Gastrocnemius medialis (tissue), 4 donors: Measurements from ENCODE around the gene PEX16.

Experiments used
- CTCF ChIP-seq, 5 experiments: fragments of 450-650 bp in 3 of 5; fragments of 200-600 bp in 2 of 5; sonication (generic) in 2 of 5; IDR thresholded peaks in 4 of 5; conservative IDR thresholded peaks in 1 of 5; 1 replicate in 4 of 5; 2 replicates in 1 of 5; pipeline ENCODE4 v1.5.1; 2016 to 2019; ENCODE audit warnings: antibody characterized with exemption in 5 of 5, mild to moderate bottlenecking in 3 of 5, moderate library complexity in 3 of 5
- POLR2A ChIP-seq, 2 donors: fragments of 450-650 bp; IDR thresholded peaks; one replicate each; pipeline ENCODE4 v1.6.1; 2017; ENCODE audit warnings: antibody characterized with exemption in 2 of 2, mild to moderate bottlenecking in 2 of 2, moderate library complexity in 2 of 2

- TF ChIP-seq CTCF (IDR thresholded peaks at IDR 0.05 in 4 of 5, conservative IDR thresholded peaks at IDR 0.05 in 1 of 5) (no peak), POLR2A (IDR thresholded peaks at IDR 0.05) (no peak)
These were observed 46.0 kb downstream of the PEX16 start for GRCh38 chr11:45871638-45872037.
